HCT116 (cell line): ENCODE data around the gene UBE2L5. TPM values are rescaled to one million over a fixed set of nuclear protein-coding genes. Genes with fewer than 3 reads are reported as not detected.

Experiments
- ATAC-seq: fragments of 200-7000 bp; cut with Tn5 transposase; 2 replicates; pipeline ENCODE4 v1.9.1; 2020; ENCODE audit warnings: mild to moderate bottlenecking, moderate library complexity
- BruUV-seq: library from RNA; stranded (reverse); fragments of 400-500 nt; replicated peaks from 2 replicates; lab custom pipeline; 2021; lab: Mats Ljungman, UMichigan
- CTCF ChIA-PET: fragments of 300-600 bp; sonication (Branson Sonifier 250); formaldehyde crosslinking; loops from one replicate; lab custom pipeline; 2021; ENCODE audit warnings: antibody characterized with exemption; lab: Charles Lee
- POLR2A ChIA-PET: fragments of 300-600, 350-600 bp; sonication (Branson Sonifier 250); formaldehyde crosslinking; loops from one replicate; lab custom pipeline; 2021; ENCODE audit warnings: antibody characterized with exemption; lab: Charles Lee
- RAD21 ChIA-PET, 2 experiments: fragments of 300-600 bp; sonication (Branson Sonifier 250); formaldehyde crosslinking; loops; one replicate each; lab custom pipeline; 2023; ENCODE audit warnings: low total read pairs in 2 of 2; ENCODE audit not compliant: uncharacterized antibody in 2 of 2, unreplicated experiment in 2 of 2, low non-redundant PET in 1 of 2; lab: Charles Lee
- DNase-seq: peaks from one replicate; pipeline ENCODE4 v3.0.0-alpha.2; 2010; ENCODE audit warnings: low read depth, low spot score
- H2AFZ ChIP-seq: fragments of 200-600 bp; shearing (Covaris generic), sonication (generic); 2 replicates; pipeline ENCODE4 v1.6.1; 2017; ENCODE audit warnings: low read depth, mixed run types, mixed read lengths, antibody characterized with exemption, low read length; ENCODE audit not compliant: poor library complexity, severe bottlenecking
- H3K27ac ChIP-seq: 2 replicates; pipeline ENCODE4 v1.5.1; 2012; ENCODE audit warnings: low read depth, low read length
- H3K27me3 ChIP-seq: fragments of 200-600 bp; sonication (generic); 2 replicates; pipeline ENCODE4 v1.6.1; 2016; ENCODE audit warnings: mixed run types, low read length, mixed read lengths; ENCODE audit not compliant: insufficient read depth
- H3K36me3 ChIP-seq, 2 experiments: fragments of 200-500 bp in 1 of 2; fragments of 200-600 bp in 1 of 2; sonication (Bioruptor generic) in 1 of 2; sonication (generic) in 1 of 2; 2 replicates each; pipeline versions ENCODE4 v1.5.1 to v1.6.1; 2014 to 2016; ENCODE audit warnings: low read length in 2 of 2, inconsistent platforms in 1 of 2, mixed read lengths in 1 of 2, mixed run types in 1 of 2; ENCODE audit not compliant: insufficient read depth in 2 of 2, control insufficient read depth in 1 of 2
- H3K4me1 ChIP-seq, 2 experiments: fragments of 200-600 bp in 1 of 2; sonication (generic) in 1 of 2; 2 replicates each; pipeline versions ENCODE4 v1.5.1 to v1.6.1; 2012 to 2017; ENCODE audit warnings: low read length in 2 of 2, inconsistent platforms in 1 of 2, mild to moderate bottlenecking in 1 of 2, mixed read lengths in 1 of 2, mixed run types in 1 of 2, moderate library complexity in 1 of 2; ENCODE audit not compliant: insufficient read depth in 2 of 2, control insufficient read depth in 1 of 2
- H3K4me2 ChIP-seq: fragments of 200-600 bp; sonication (generic); 2 replicates; pipeline ENCODE4 v1.6.1; 2017; ENCODE audit warnings: mixed run types, low read length, mixed read lengths
- H3K4me3 ChIP-seq, 2 experiments: fragments of 200-600 bp in 1 of 2; sonication (generic) in 1 of 2; replicated peaks in 1 of 2; 2 replicates each; pipeline ENCODE4 v1.5.1; 2011 to 2016; ENCODE audit warnings: low read length in 2 of 2, control low read depth in 1 of 2, low read depth in 1 of 2, mild to moderate bottlenecking in 1 of 2, mixed read lengths in 1 of 2, mixed run types in 1 of 2
- H3K79me2 ChIP-seq: fragments of 200-600 bp; sonication (generic); 2 replicates; pipeline ENCODE4 v1.6.1; 2017; ENCODE audit warnings: mild to moderate bottlenecking, mixed run types, low read length, moderate library complexity, mixed read lengths; ENCODE audit not compliant: insufficient read depth
- H3K9ac ChIP-seq: fragments of 200-600 bp; sonication (generic); 2 replicates; pipeline ENCODE4 v1.6.1; 2016; ENCODE audit warnings: low read length, mixed read lengths
- H3K9me2 ChIP-seq: fragments of 200-600 bp; sonication (generic), shearing (Covaris generic); 2 replicates; pipeline ENCODE4 v1.6.1; 2017; ENCODE audit warnings: mixed run types, mild to moderate bottlenecking, moderate library complexity; ENCODE audit not compliant: insufficient read depth
- H3K9me3 ChIP-seq, 2 experiments: fragments of 200-500 bp in 1 of 2; fragments of 200-600 bp in 1 of 2; sonication (Bioruptor generic) in 1 of 2; sonication (generic) in 1 of 2; 2 replicates each; pipeline ENCODE4 v1.6.1; 2014 to 2017; ENCODE audit warnings: low read length in 2 of 2, mixed read lengths in 2 of 2, inconsistent platforms in 1 of 2, low read depth in 1 of 2, mild to moderate bottlenecking in 1 of 2, mixed run types in 1 of 2, moderate library complexity in 1 of 2; ENCODE audit not compliant: control insufficient read depth in 1 of 2, insufficient read depth in 1 of 2
- H4K20me1 ChIP-seq: fragments of 200-600 bp; sonication (generic), shearing (Covaris generic); 2 replicates; pipeline ENCODE4 v1.6.1; 2017; ENCODE audit warnings: mixed run types, mild to moderate bottlenecking, moderate library complexity; ENCODE audit not compliant: insufficient read depth
- CBX3 ChIP-seq: IDR thresholded peaks from 2 replicates; pipeline ENCODE4 v1.6.1; 2012; ENCODE audit warnings: low read depth
- EZH2 ChIP-seq: fragments of 200-600 bp; sonication (generic); IDR thresholded peaks from 2 replicates; pipeline ENCODE4 v1.6.1; 2017; ENCODE audit warnings: antibody characterized with exemption, mixed run types
- EZH2phosphoT487 ChIP-seq: fragments of 200-600 bp; IDR thresholded peaks from 2 replicates; pipeline ENCODE4 v1.6.1; 2018; ENCODE audit warnings: antibody characterized with exemption, borderline replicate concordance
- FOSL1 ChIP-seq: IDR thresholded peaks from 2 replicates; pipeline ENCODE4 v1.6.1; 2012; ENCODE audit warnings: low read depth
- JUND ChIP-seq: IDR thresholded peaks from 2 replicates; pipeline ENCODE4 v1.6.1; 2012
- POLR2AphosphoS5 ChIP-seq: IDR thresholded peaks from 2 replicates; pipeline ENCODE4 v1.6.1; 2011; ENCODE audit warnings: mild to moderate bottlenecking, low read depth, low read length, moderate library complexity
- SP1 ChIP-seq: IDR thresholded peaks from 2 replicates; pipeline ENCODE4 v1.6.1; 2012; ENCODE audit warnings: low read depth
- SRF ChIP-seq: IDR thresholded peaks from 2 replicates; pipeline ENCODE4 v1.6.1; 2012; ENCODE audit warnings: low read depth
- TCF7L2 ChIP-seq: IDR thresholded peaks from 2 replicates; pipeline ENCODE4 v1.7.0; 2011; ENCODE audit warnings: borderline replicate concordance, inconsistent platforms; ENCODE audit not compliant: insufficient read depth, insufficient read length; ENCODE audit errors: extremely low read depth
- YY1 ChIP-seq: IDR thresholded peaks from 2 replicates; pipeline ENCODE4 v1.6.1; 2011; ENCODE audit warnings: low read length, low read depth, moderate library complexity, mild to moderate bottlenecking; ENCODE audit not compliant: insufficient replicate concordance; ENCODE audit errors: extremely low read depth
- ZFX ChIP-seq: fragments of 450-650 bp; IDR thresholded peaks from 2 replicates; pipeline ENCODE4 v1.6.1; 2017
- intact Hi-C: fragments of 100-400 bp; cut with micrococcal nuclease; formaldehyde crosslinking; loops from 2 replicates; pipeline ENCODE4 v1.10.0; 2022
- total RNA-seq: library from RNA; stranded (reverse); gene quantifications from one replicate; pipeline ENCODE4 v1.2.1, GENCODE V29; 2021; ENCODE audit not compliant: unreplicated experiment
- TF ChIP-seq, protein P1 (sequence below): IDR thresholded peaks from 2 replicates; pipeline ENCODE4 v1.6.1; 2012
- TF ChIP-seq, protein P2 (sequence below): IDR thresholded peaks from 2 replicates; pipeline ENCODE4 v1.6.1; 2012; ENCODE audit warnings: low read depth

UBE2L5 gene
- total RNA-seq, 1 experiment from 2014 or later, result 0.15 TPM

DNA sequence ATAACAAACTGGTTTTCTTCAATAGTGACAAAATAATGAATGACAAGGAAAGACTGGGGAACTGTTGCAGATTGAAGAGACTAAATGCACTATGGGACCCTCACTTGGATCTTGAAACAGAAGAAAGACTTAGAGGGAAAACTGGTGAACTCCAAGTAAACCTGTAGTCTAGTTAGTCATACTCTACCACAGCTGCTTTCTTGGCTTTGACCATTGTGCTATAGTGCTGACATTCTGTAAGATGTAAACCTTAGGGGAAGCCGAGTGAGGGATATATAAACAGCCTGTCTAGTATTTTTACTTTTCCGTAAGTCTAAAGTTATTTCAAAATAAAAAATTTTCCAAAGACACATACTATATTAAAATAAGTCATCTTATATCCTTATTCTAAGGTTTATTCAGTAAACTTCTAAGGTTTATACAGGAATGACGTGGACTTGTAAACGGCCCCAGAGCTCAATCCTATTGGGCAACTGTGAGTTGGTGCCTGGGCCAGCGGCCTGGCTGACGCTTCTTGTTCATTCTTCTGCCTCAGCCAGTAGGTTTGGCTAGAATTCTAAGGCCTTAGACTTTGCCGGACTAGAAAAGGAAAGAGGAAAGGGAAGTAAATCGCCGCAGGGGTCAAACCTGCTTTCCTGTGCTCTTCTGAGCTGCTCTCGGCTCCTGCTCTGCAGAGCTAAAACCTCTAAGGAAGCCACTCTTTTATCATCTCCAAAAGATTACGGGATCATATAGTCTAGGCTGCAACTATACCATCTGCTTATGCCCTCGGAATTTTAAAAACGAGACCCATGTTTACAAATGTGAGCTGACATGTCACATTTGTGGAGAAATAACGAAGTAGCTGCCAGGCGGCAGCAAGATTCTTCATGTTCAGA, 33.6 kb upstream of the UBE2L5 start:
- intact Hi-C loops, result no loop called here
- TF ChIP-seq SRF (no peak), TCF7L2 (no peak), ZFX (no peak), JUND (no peak), FOSL1 (no peak), EZH2 (no peak), SP1 (no peak), EZH2phosphoT487 (no peak), POLR2AphosphoS5 (no peak), CBX3 (no peak), YY1 (no peak)
- TF ChIP-seq, protein P1, sequence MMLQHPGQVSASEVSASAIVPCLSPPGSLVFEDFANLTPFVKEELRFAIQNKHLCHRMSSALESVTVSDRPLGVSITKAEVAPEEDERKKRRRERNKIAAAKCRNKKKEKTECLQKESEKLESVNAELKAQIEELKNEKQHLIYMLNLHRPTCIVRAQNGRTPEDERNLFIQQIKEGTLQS, result no peak
- TF ChIP-seq, protein P2, sequence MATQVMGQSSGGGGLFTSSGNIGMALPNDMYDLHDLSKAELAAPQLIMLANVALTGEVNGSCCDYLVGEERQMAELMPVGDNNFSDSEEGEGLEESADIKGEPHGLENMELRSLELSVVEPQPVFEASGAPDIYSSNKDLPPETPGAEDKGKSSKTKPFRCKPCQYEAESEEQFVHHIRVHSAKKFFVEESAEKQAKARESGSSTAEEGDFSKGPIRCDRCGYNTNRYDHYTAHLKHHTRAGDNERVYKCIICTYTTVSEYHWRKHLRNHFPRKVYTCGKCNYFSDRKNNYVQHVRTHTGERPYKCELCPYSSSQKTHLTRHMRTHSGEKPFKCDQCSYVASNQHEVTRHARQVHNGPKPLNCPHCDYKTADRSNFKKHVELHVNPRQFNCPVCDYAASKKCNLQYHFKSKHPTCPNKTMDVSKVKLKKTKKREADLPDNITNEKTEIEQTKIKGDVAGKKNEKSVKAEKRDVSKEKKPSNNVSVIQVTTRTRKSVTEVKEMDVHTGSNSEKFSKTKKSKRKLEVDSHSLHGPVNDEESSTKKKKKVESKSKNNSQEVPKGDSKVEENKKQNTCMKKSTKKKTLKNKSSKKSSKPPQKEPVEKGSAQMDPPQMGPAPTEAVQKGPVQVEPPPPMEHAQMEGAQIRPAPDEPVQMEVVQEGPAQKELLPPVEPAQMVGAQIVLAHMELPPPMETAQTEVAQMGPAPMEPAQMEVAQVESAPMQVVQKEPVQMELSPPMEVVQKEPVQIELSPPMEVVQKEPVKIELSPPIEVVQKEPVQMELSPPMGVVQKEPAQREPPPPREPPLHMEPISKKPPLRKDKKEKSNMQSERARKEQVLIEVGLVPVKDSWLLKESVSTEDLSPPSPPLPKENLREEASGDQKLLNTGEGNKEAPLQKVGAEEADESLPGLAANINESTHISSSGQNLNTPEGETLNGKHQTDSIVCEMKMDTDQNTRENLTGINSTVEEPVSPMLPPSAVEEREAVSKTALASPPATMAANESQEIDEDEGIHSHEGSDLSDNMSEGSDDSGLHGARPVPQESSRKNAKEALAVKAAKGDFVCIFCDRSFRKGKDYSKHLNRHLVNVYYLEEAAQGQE, result no peak
- RAD21 ChIA-PET, result no interaction called here
- Histone ChIP-seq H3K79me2 (no peaks in the 10 kb centered on the region), H3K36me3 (no peaks in the 10 kb centered on the region), H3K4me1 (no peaks in the 10 kb centered on the region), H2AFZ (no peak overlapping the region), H4K20me1 (no peaks in the 10 kb centered on the region), H3K9ac (no peak overlapping the region), H3K27me3 (no peaks in the 10 kb centered on the region), H3K9me2 (no peaks in the 10 kb centered on the region), H3K4me3 (no peak overlapping the region), H3K27ac (no peak overlapping the region), H3K9me3 (no peaks in the 10 kb centered on the region), H3K4me2 (no peak overlapping the region)
- no TSS peak for BruUV-seq
- CTCF ChIA-PET, result no interaction called here
- POLR2A ChIA-PET, result no interaction called here
- DNase-seq (no peak), ATAC-seq (no peak)
